HepG2 (cell line): Measurements from ENCODE around the gene HABP2. TPM values are rescaled to one million over a fixed set of nuclear protein-coding genes. Genes with fewer than 3 reads are reported as not detected.

ENCODE experiments used
- ATAC-seq: fragments of 200-7000 bp; cut with Tn5 transposase; 3 replicates; pipeline ENCODE4 v1.9.1; 2020; ENCODE audit warnings: mild to moderate bottlenecking, moderate library complexity
- BruUV-seq: library from RNA; stranded (reverse); fragments of 400-500 nt; replicated peaks from 2 replicates; lab custom pipeline; 2021; lab: Mats Ljungman, UMichigan
- CTCF ChIA-PET: fragments of 300-600 bp; formaldehyde crosslinking; extraction: SDS; loops from one replicate; lab custom pipeline; 2021; ENCODE audit warnings: low total read pairs, inconsistent platforms, low intra/inter-chr PET ratio; lab: Yijun Ruan, JAX
- POLR2A ChIA-PET: fragments of 350-600 bp; sonication (Branson Sonifier 250); formaldehyde crosslinking; loops from one replicate; lab custom pipeline; 2020; ENCODE audit warnings: antibody characterized with exemption, inconsistent platforms; lab: Yijun Ruan, JAX
- DNase-seq: peaks from one replicate; pipeline ENCODE4 v3.0.0-alpha.2; 2015; ENCODE audit warnings: low spot score
- FAIRE-seq: peaks from 3 replicates; lab custom pipeline; 2011; peaks lifted over from hg19 to GRCh38; lab: Jason Lieb, UNC
- H2AFZ ChIP-seq: one replicate; pipeline ENCODE4 v1.6.1; 2011; ENCODE audit warnings: low read length, inconsistent platforms
- H3K27ac ChIP-seq: fragments of 300-600 bp; 3 replicates; pipeline ENCODE4 v1.8.0; 2011; ENCODE audit warnings: mixed run types, mild to moderate bottlenecking, mixed read lengths, low read length, inconsistent platforms; ENCODE audit not compliant: insufficient read depth; ENCODE audit errors: extremely low read length
- H3K27me3 ChIP-seq, 2 experiments: fragments of 200-600 bp in 1 of 2; 2 replicates in 1 of 2; 3 replicates in 1 of 2; pipeline versions ENCODE4 v1.6.0 to v1.8.0; 2011; ENCODE audit warnings: low read length in 2 of 2, mild to moderate bottlenecking in 2 of 2, moderate library complexity in 2 of 2, inconsistent platforms in 1 of 2; ENCODE audit not compliant: insufficient read depth in 2 of 2, control insufficient read depth in 1 of 2
- H3K36me3 ChIP-seq, 2 experiments: fragments of 200-600 bp in 1 of 2; replicated peaks in 1 of 2; 2 replicates in 1 of 2; 3 replicates in 1 of 2; pipeline versions ENCODE4 v1.5.1 to v1.8.0; 2011; ENCODE audit warnings: low read length in 2 of 2, inconsistent platforms in 1 of 2; ENCODE audit not compliant: insufficient read depth in 2 of 2, control insufficient read depth in 1 of 2
- H3K4me1 ChIP-seq: 2 replicates; pipeline ENCODE4 v1.5.1; 2012; ENCODE audit warnings: low read length, inconsistent platforms; ENCODE audit not compliant: insufficient read depth
- H3K4me2 ChIP-seq: 2 replicates; pipeline ENCODE4 v1.6.0; 2011; ENCODE audit warnings: low read depth, low read length, inconsistent platforms
- H3K4me3 ChIP-seq, 3 experiments: fragments of 200-600 bp in 1 of 3; sonication (generic), shearing (Covaris generic) in 1 of 3; replicated peaks in 1 of 3; 2 replicates each; pipeline ENCODE4 v1.5.1; 2011 to 2016; ENCODE audit warnings: low read length in 3 of 3, inconsistent platforms in 2 of 3, low read depth in 2 of 3, mild to moderate bottlenecking in 2 of 3, control low read depth in 1 of 3, mixed read lengths in 1 of 3; ENCODE audit not compliant: insufficient read depth in 1 of 3
- H3K79me2 ChIP-seq: one replicate; pipeline ENCODE4 v1.6.1; 2011; ENCODE audit warnings: low read length, inconsistent platforms; ENCODE audit not compliant: insufficient read depth
- H3K9ac ChIP-seq: 2 replicates; pipeline ENCODE4 v1.6.0; 2011; ENCODE audit warnings: mild to moderate bottlenecking, low read depth, low read length, inconsistent platforms; ENCODE audit not compliant: insufficient read depth
- H3K9me3 ChIP-seq: 2 replicates; pipeline ENCODE4 v1.5.1; 2012; ENCODE audit warnings: mild to moderate bottlenecking, low read length
- H4K20me1 ChIP-seq: 2 replicates; pipeline ENCODE4 v1.6.0; 2011; ENCODE audit warnings: inconsistent platforms, mild to moderate bottlenecking, low read length, moderate library complexity; ENCODE audit not compliant: insufficient read depth
- BORCS8-MEF2B ChIP-seq: sonication (generic); formaldehyde crosslinking; IDR thresholded peaks from 2 replicates; pipeline ENCODE4 v1.8.0; 2022; ENCODE audit warnings: mild to moderate bottlenecking, missing genetic modification reagents
- KDM3A ChIP-seq: IDR thresholded peaks from 2 replicates; pipeline ENCODE4 v1.6.1; 2018; ENCODE audit warnings: low read depth, missing compliant biosample characterization
- ZNF317 ChIP-seq: sonication (generic); formaldehyde crosslinking; IDR thresholded peaks from 2 replicates; pipeline ENCODE4 v1.5.0; 2020; ENCODE audit warnings: mild to moderate bottlenecking, missing genetic modification reagents
- ZNF441 ChIP-seq: sonication (generic); formaldehyde crosslinking; IDR thresholded peaks from 2 replicates; pipeline ENCODE4 v1.7.0; 2021; ENCODE audit warnings: missing genetic modification reagents, borderline replicate concordance
- ZNF501 ChIP-seq: sonication (generic); formaldehyde crosslinking; IDR thresholded peaks from 2 replicates; pipeline ENCODE4 v1.5.1; 2020; ENCODE audit warnings: mild to moderate bottlenecking, moderate library complexity, missing genetic modification reagents
- ZNF570 ChIP-seq: sonication (generic); formaldehyde crosslinking; IDR thresholded peaks from 2 replicates; pipeline ENCODE4 v1.4.0; 2020; ENCODE audit warnings: mild to moderate bottlenecking, missing genetic modification reagents, borderline replicate concordance
- WGBS: methylation state at CpG from one replicate; pipeline ENCODE4 v1.1.6; 2017; ENCODE audit warnings: low lambda C conversion rate; 5-methylcytosine and 5-hydroxymethylcytosine counted together
- in situ Hi-C: cut with HindIII; loops from 2 replicates; pipeline ENCODE4 v1.10.0; 2017; ENCODE audit warnings: low pct_unique_long_range_greater_than_20kb; ENCODE audit not compliant: extremely low pct_ligation_motif_present
- intact Hi-C: fragments of 100-400 bp; cut with micrococcal nuclease; formaldehyde crosslinking; loops from one replicate; pipeline ENCODE4 v1.10.0; 2022; ENCODE audit not compliant: unreplicated experiment
- polyA plus RNA-seq, 8 experiments: library from polyadenylated mRNA; depleted of rRNA in 3 of 8; stranded (reverse) in 7 of 8; unstranded in 1 of 8; fragments of >200 nt; fragmentation: Illumina TruSeq in 4 of 8; extraction: Trizol in 4 of 8; gene quantifications; 2 replicates each; pipeline versions ENCODE4 v1.2.1 to v1.2.3, GENCODE V29; 2011 to 2016; ENCODE audit warnings: low read depth in 4 of 8, missing spikeins in 1 of 8, mixed read lengths in 1 of 8; ENCODE audit not compliant: insufficient read depth in 1 of 8
- total RNA-seq, 5 experiments: library from RNA; depleted of rRNA; stranded (reverse); fragments of >200 nt; fragmentation: Illumina TruSeq; extraction: Trizol; gene quantifications; 2 replicates each; pipeline ENCODE4 v1.2.3, GENCODE V29; 2016; ENCODE audit warnings: low read depth in 1 of 5
- TF ChIP-seq, protein P1 (sequence below): sonication (generic); formaldehyde crosslinking; IDR thresholded peaks from 2 replicates; pipeline ENCODE4 v1.5.0; 2020; ENCODE audit warnings: mild to moderate bottlenecking, missing genetic modification reagents

The HABP2 gene
- total and polyA plus RNA-seq, 2 of the 13 experiments (the other 11 are each of a cell fraction or from before 2014, with no cell fraction given): 0.12 to 0.13 TPM

DNA sequence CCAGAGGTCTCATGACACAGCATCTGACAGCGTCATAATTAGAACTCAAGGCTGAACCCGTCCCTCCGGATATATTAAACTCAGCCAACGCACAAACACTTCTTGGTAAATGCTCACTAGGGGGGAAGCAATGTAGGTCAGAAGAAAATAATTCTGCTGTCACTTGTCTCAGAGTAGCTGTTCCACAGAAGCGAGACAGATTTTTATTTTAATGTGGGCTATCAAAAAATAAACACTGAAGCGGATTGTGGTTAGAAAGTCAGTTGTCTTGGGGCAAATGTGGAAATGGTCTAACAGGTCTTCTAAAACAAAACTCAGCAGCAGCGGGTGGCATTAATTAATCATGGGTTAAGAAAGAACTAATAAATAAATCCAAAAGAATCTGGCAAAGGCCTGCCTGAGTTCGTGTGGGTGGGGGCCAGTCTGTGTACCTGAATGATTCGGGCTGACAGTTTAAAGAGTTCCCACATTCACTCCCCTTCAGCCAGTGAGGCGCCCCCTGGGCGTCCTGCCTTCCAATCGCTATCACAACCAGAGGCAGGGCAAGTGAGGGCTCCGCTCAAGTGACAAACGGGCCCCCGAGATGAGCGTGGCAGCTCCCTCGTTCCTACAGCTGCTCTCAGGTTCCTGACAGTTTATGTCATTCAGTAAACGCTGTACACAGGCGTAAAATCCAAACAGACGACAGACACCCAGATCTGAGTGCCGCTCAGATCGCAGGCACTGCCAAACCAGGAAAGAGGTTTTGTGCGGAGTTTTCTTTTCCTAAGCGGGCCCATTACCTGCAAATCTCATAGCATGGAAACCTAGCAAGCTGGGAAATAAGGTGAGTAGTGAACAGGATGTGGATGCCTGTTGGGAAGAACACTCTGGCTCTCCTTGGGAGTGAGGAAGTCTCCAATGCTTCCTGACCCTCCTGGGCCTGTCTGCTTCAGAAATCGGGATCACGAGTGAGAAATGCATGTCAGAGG is 58.1 kb downstream of the HABP2 start (continued):
- no peak for TF ChIP-seq KDM3A (CRISPR knock-in tag)
- TF ChIP-seq, protein P1, sequence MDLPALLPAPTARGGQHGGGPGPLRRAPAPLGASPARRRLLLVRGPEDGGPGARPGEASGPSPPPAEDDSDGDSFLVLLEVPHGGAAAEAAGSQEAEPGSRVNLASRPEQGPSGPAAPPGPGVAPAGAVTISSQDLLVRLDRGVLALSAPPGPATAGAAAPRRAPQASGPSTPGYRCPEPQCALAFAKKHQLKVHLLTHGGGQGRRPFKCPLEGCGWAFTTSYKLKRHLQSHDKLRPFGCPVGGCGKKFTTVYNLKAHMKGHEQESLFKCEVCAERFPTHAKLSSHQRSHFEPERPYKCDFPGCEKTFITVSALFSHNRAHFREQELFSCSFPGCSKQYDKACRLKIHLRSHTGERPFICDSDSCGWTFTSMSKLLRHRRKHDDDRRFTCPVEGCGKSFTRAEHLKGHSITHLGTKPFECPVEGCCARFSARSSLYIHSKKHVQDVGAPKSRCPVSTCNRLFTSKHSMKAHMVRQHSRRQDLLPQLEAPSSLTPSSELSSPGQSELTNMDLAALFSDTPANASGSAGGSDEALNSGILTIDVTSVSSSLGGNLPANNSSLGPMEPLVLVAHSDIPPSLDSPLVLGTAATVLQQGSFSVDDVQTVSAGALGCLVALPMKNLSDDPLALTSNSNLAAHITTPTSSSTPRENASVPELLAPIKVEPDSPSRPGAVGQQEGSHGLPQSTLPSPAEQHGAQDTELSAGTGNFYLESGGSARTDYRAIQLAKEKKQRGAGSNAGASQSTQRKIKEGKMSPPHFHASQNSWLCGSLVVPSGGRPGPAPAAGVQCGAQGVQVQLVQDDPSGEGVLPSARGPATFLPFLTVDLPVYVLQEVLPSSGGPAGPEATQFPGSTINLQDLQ (CRISPR knock-in tag): no peak
- TF ChIP-seq ZNF570: no peak
- TF ChIP-seq BORCS8-MEF2B (CRISPR knock-in tag): no peak
- TF ChIP-seq ZNF501: no peak

GRCh38 chr10:113612154-113612553 is 59.3 kb downstream of the HABP2 start:
- Histone ChIP-seq H3K4me2 (no peak overlapping the region), H3K27ac (no peak overlapping the region), H3K36me3 (no peaks in the 10 kb centered on the region), H3K9me3 (no peaks in the 10 kb centered on the region), H2AFZ (no peak overlapping the region), H3K4me1 (no peaks in the 10 kb centered on the region), H3K4me3 (no peak overlapping the region), H3K79me2 (no peaks in the 10 kb centered on the region), H3K9ac (no peak overlapping the region), H4K20me1 (no peaks in the 10 kb centered on the region), H3K27me3 (no peaks in the 10 kb centered on the region; a peak in 1 of 5 replicates)
- TF ChIP-seq ZNF441 (CRISPR knock-in tag) (no peak), ZNF317 (CRISPR knock-in tag) (no peak)
- CTCF ChIA-PET: no interaction called here
- 80% methylated on average over 3 of the region's 3 CpGs for WGBS
- POLR2A ChIA-PET: no interaction called here
- in situ Hi-C loops (no loop called here), intact Hi-C loops (no loop called here)
- BruUV-seq: no TSS peak
- FAIRE-seq: no peak
- no peak for DNase-seq
- no peak for ATAC-seq
